ENCODE results near the gene USP28.

The USP28 gene

DNA sequence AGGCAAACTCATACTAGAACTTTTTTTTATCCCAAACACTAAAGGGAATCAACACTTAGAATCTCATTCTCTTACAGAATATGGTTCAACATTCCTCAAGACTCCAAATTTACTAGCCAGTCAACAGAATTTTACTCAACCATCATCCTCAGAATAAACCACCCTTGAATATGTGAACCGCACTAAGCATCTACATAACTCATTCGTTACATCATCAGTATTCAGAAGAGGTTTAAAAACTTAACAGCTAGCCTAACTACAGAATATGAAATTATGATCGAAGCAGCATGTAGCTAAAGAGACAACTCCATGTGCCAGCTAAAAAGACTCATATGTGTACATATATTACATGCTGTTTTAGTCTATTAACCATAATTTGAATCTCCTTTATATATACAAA lies 47.9 kb downstream of the USP28 start:
- Histone ChIP-seq H3K27ac (no peak overlapping the region), H3K4me3 (no peak overlapping the region), H3K27me3 (no peaks in the 10 kb centered on the region), H3K9me3 (no peaks in the 10 kb centered on the region), H3K36me3 (peaks cover 36 to 75% (median 60%) of the 10 kb centered on the region in 3 donors), H3K4me1 (no peaks in the 10 kb centered on the region)
- DNase-seq, result no peak
- intact Hi-C loops (cut with DNase I; ENCODE audit: low total_unique reads), result no loop called here
- no peak for TF ChIP-seq CTCF (IDR thresholded peaks at IDR 0.05)

GRCh38 chr11:113818426-113818825 lies 56.9 kb downstream of the USP28 start:
- DNase-seq, result no peak
- no peak for TF ChIP-seq CTCF (IDR thresholded peaks at IDR 0.05)
- H3K4me1 ChIP-seq, result no peaks in the 10 kb centered on the region
- H3K27ac ChIP-seq, result no peak overlapping the region
- intact Hi-C loops (cut with DNase I; ENCODE audit: low total_unique reads), result no loop called here
- H3K36me3 ChIP-seq, result peaks cover 39 to 78% (median 57%) of the 10 kb centered on the region in 3 donors
- H3K9me3 ChIP-seq, result no peaks in the 10 kb centered on the region
- no peaks in the 10 kb centered on the region for H3K27me3 ChIP-seq
- no peak overlapping the region for H3K4me3 ChIP-seq

DNA sequence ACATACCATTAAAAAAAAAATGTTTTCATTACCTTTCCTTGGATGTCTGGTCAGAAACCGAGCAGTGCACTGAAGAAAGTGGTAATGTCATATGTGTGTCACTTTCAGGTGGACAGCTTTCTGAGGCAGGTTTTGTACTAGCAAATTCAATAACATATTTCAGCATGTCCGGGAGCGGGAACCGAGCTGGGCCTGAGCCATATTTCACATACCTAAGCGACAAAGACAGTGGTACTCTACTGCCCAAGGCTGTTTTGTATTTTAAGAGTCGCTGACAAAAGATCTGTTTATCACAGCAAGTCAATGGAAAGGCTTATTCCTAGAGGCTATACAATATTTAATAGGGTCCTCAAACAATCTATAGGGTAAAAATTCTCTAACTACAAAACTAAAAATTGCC lies 57.7 kb downstream of the USP28 start:
- H3K4me1 ChIP-seq, result no peaks in the 10 kb centered on the region
- intact Hi-C loops (cut with DNase I; ENCODE audit: low total_unique reads), result no loop called here
- H3K27me3 ChIP-seq, result no peaks in the 10 kb centered on the region
- no peaks in the 10 kb centered on the region for H3K9me3 ChIP-seq
- DNase-seq, result no peak
- no peak overlapping the region for H3K27ac ChIP-seq
- H3K36me3 ChIP-seq, result peaks cover 32 to 80% (median 57%) of the 10 kb centered on the region in 3 donors
- TF ChIP-seq CTCF (IDR thresholded peaks at IDR 0.05), result no peak
- H3K4me3 ChIP-seq, result no peak overlapping the region

DNA sequence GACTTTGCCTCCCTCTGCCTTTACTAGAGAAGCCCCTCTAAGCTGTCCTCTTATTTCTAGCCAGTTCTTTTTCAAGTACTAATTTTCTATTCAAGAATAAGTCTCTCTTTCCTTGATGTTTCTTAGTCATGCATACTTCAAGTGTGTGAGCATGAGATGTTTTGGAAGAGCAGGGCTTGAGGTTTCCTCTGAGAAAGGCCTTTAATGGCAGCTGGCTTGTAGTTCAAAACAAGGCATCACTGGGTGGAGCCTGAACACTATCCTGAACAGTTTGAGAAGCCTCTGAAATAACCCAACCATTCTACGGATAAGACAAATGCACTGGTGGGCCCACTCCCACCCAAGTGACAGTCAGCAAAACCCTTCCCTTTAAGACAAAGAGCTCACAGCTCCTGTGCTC lies 58.2 kb downstream of the USP28 start:
- intact Hi-C loops (cut with DNase I; ENCODE audit: low total_unique reads), result no loop called here
- H3K9me3 ChIP-seq, result no peaks in the 10 kb centered on the region
- H3K4me1 ChIP-seq, result no peaks in the 10 kb centered on the region
- TF ChIP-seq CTCF (IDR thresholded peaks at IDR 0.05), result no peak
- no peaks in the 10 kb centered on the region for H3K27me3 ChIP-seq
- H3K4me3 ChIP-seq, result no peak overlapping the region
- H3K36me3 ChIP-seq, result peaks cover 31 to 80% (median 57%) of the 10 kb centered on the region in 3 donors
- no peak for DNase-seq
- no peak overlapping the region for H3K27ac ChIP-seq

GRCh38 chr11:113814181-113814580 lies 61.2 kb downstream of the USP28 start:
- Histone ChIP-seq H3K4me1 (no peaks in the 10 kb centered on the region), H3K36me3 (peaks cover 34 to 81% (median 49%) of the 10 kb centered on the region in 3 donors), H3K27ac (no peak overlapping the region), H3K4me3 (no peak overlapping the region), H3K27me3 (no peaks in the 10 kb centered on the region), H3K9me3 (no peaks in the 10 kb centered on the region)
- TF ChIP-seq CTCF (IDR thresholded peaks at IDR 0.05), result no peak
- intact Hi-C loops (cut with DNase I; ENCODE audit: low total_unique reads), result no loop called here
- DNase-seq, result no peak

DNA sequence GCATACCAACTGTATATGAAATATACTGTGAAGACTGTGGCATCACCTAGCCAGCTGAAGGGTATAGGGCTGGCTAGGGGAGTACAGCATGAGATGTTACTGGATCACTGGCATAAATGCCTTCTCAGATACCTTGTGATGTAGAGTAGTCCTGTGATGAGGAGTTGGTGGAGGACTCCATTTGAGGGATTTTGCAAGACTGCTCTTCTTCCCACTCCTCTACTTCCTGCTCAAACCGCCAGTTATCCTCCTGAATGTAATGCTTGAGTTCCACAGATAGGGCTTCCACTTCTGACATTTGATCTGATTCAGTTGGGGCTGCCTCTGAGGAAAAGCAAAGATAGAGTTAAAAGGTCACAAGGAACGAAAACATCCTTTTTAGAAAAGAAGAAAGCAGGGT lies 66.4 kb downstream of the USP28 start:
- Histone ChIP-seq H3K36me3 (peaks cover 51 to 97% (median 68%) of the 10 kb centered on the region in 3 donors), H3K9me3 (no peaks in the 10 kb centered on the region), H3K4me3 (no peak overlapping the region), H3K27ac (no peak overlapping the region), H3K27me3 (no peaks in the 10 kb centered on the region), H3K4me1 (no peaks in the 10 kb centered on the region)
- no peak for DNase-seq
- TF ChIP-seq CTCF (IDR thresholded peaks at IDR 0.05), result no peak
- intact Hi-C loops (cut with DNase I; ENCODE audit: low total_unique reads), result no loop called here
